H1 (cell line): ENCODE results near the gene ARL6IP6. TPM values are rescaled to one million over a fixed set of nuclear protein-coding genes. Genes with fewer than 3 reads are reported as not detected.

ENCODE experiments used
- CTCF ChIA-PET: fragments of 300-600 bp; sonication (Branson Sonifier 250); formaldehyde crosslinking; loops from one replicate; lab custom pipeline; 2021; ENCODE audit not compliant: partially characterized antibody; lab: Charles Lee
- POLR2A ChIA-PET: fragments of 300-600 bp; sonication (Branson Sonifier 250); formaldehyde crosslinking; loops from one replicate; lab custom pipeline; 2021; ENCODE audit warnings: inconsistent platforms; ENCODE audit not compliant: partially characterized antibody; lab: Charles Lee
- DNase-seq, 2 experiments: peaks; one replicate each; pipeline versions ENCODE4 v3.0.0 to v3.0.0-alpha.2; 2010 to 2022; ENCODE audit warnings: low spot score in 2 of 2, low read depth in 1 of 2, mixed read lengths in 1 of 2
- FAIRE-seq: peaks from 2 replicates; lab custom pipeline; 2011; peaks lifted over from hg19 to GRCh38; lab: Jason Lieb, UNC
- H2AFZ ChIP-seq: 2 replicates; pipeline ENCODE4 v1.8.1; 2012; ENCODE audit warnings: low read length, inconsistent platforms
- H2AK5ac ChIP-seq: 2 replicates; pipeline ENCODE4 v1.6.1; 2013; ENCODE audit warnings: low read depth, low read length
- H2BK120ac ChIP-seq: replicated peaks from 2 replicates; pipeline ENCODE3; 2013; ENCODE audit warnings: low read depth, low read length, inconsistent platforms
- H2BK12ac ChIP-seq: 2 replicates; pipeline ENCODE4 v1.6.1; 2013; ENCODE audit warnings: low read depth, low read length
- H2BK15ac ChIP-seq: 2 replicates; pipeline ENCODE4 v1.6.1; 2013; ENCODE audit warnings: low read length
- H2BK20ac ChIP-seq: 2 replicates; pipeline ENCODE4 v1.6.1; 2013; ENCODE audit warnings: low read length
- H2BK5ac ChIP-seq: 2 replicates; pipeline ENCODE4 v1.6.1; 2013; ENCODE audit warnings: low read depth, low read length
- H3K14ac ChIP-seq: 2 replicates; pipeline ENCODE4 v1.6.1; 2013; ENCODE audit warnings: inconsistent platforms; ENCODE audit not compliant: insufficient read length
- H3K18ac ChIP-seq: 2 replicates; pipeline ENCODE4 v1.6.1; 2013; ENCODE audit warnings: low read length; ENCODE audit errors: extremely low read depth
- H3K23ac ChIP-seq: 2 replicates; pipeline ENCODE4 v1.6.1; 2013; ENCODE audit warnings: inconsistent platforms; ENCODE audit not compliant: insufficient read length
- H3K23me2 ChIP-seq: 2 replicates; pipeline ENCODE4 v1.6.1; 2013; ENCODE audit warnings: low read depth, low read length
- H3K27ac ChIP-seq: 2 replicates; pipeline ENCODE4 v1.6.1; 2011; ENCODE audit warnings: low read depth, low read length, inconsistent platforms
- H3K27me3 ChIP-seq, 4 experiments: replicated peaks in 1 of 4; 1 replicate in 1 of 4; 2 replicates in 3 of 4; pipeline versions ENCODE4 v1.6.1 to v1.8.1; 2011 to 2013; ENCODE audit warnings: low read length in 3 of 4, mild to moderate bottlenecking in 3 of 4, inconsistent platforms in 2 of 4, mixed read lengths in 2 of 4, moderate library complexity in 1 of 4; ENCODE audit not compliant: control insufficient read depth in 3 of 4, insufficient read depth in 3 of 4; ENCODE audit errors: extremely low read depth in 1 of 4
- H3K36me3 ChIP-seq, 4 experiments: 2 replicates each; pipeline versions ENCODE4 v1.6.1 to v1.8.1; 2011 to 2013; ENCODE audit warnings: mild to moderate bottlenecking in 4 of 4, low read length in 3 of 4, moderate library complexity in 2 of 4, control low read depth in 1 of 4, inconsistent platforms in 1 of 4; ENCODE audit not compliant: insufficient read depth in 4 of 4, control insufficient read depth in 2 of 4
- H3K4ac ChIP-seq: replicated peaks from 2 replicates; pipeline ENCODE3; 2013; ENCODE audit warnings: low read length, low read depth, mixed read lengths, inconsistent platforms; ENCODE audit not compliant: insufficient read length
- H3K4me1 ChIP-seq, 4 experiments: replicated peaks in 1 of 4; 1 replicate in 1 of 4; 2 replicates in 3 of 4; pipeline versions ENCODE4 v1.6.1 to v1.8.1; 2011 to 2013; ENCODE audit warnings: low read length in 3 of 4, inconsistent platforms in 2 of 4, mixed read lengths in 1 of 4; ENCODE audit not compliant: insufficient read depth in 4 of 4, control insufficient read depth in 3 of 4
- H3K4me2 ChIP-seq, 2 experiments: 2 replicates each; pipeline versions ENCODE4 v1.6.1 to v1.8.1; 2011 to 2013; ENCODE audit warnings: low read depth in 2 of 2, low read length in 2 of 2, control low read depth in 1 of 2, inconsistent platforms in 1 of 2, mild to moderate bottlenecking in 1 of 2; ENCODE audit not compliant: insufficient read depth in 1 of 2
- H3K4me3 ChIP-seq, 4 experiments: fragments of 200-600, 300-600 bp in 1 of 4; sonication (generic), shearing (Covaris generic), sonication (Bioruptor Twin) in 1 of 4; 2 replicates each; pipeline versions ENCODE4 v1.5.1 to v1.8.1; 2011 to 2016; ENCODE audit warnings: low read length in 4 of 4, low read depth in 3 of 4, control low read depth in 2 of 4, inconsistent platforms in 2 of 4, mild to moderate bottlenecking in 2 of 4, mixed read lengths in 1 of 4, moderate library complexity in 1 of 4; ENCODE audit not compliant: insufficient read depth in 2 of 4; ENCODE audit errors: extremely low read depth in 1 of 4
- H3K56ac ChIP-seq: replicated peaks from 2 replicates; pipeline ENCODE3; 2013; ENCODE audit warnings: low read depth, mild to moderate bottlenecking, mixed read lengths, low read length, inconsistent platforms; ENCODE audit not compliant: insufficient read length
- H3K79me1 ChIP-seq: 2 replicates; pipeline ENCODE4 v1.6.1; 2013; ENCODE audit warnings: low read depth, low read length, control low read depth
- H3K79me2 ChIP-seq, 2 experiments: 2 replicates each; pipeline versions ENCODE4 v1.6.1 to v1.8.1; 2012 to 2013; ENCODE audit warnings: low read length in 2 of 2, mild to moderate bottlenecking in 2 of 2, inconsistent platforms in 1 of 2; ENCODE audit not compliant: insufficient read depth in 2 of 2, control insufficient read depth in 1 of 2
- H3K9ac ChIP-seq, 4 experiments: replicated peaks in 1 of 4; 1 replicate in 1 of 4; 2 replicates in 3 of 4; pipeline versions ENCODE4 v1.6.1 to v1.8.1; 2011 to 2013; ENCODE audit warnings: low read depth in 3 of 4, low read length in 3 of 4, control low read depth in 2 of 4, mild to moderate bottlenecking in 2 of 4, moderate library complexity in 2 of 4, inconsistent platforms in 1 of 4; ENCODE audit errors: extremely low read depth in 1 of 4
- H3K9me3 ChIP-seq, 2 experiments: 2 replicates each; pipeline versions ENCODE4 v1.6.1 to v1.8.1; 2012 to 2013; ENCODE audit warnings: mild to moderate bottlenecking in 2 of 2, moderate library complexity in 2 of 2, control low read depth in 1 of 2, inconsistent platforms in 1 of 2, low read depth in 1 of 2, low read length in 1 of 2, mixed read lengths in 1 of 2; ENCODE audit not compliant: insufficient read depth in 2 of 2
- H4K20me1 ChIP-seq, 2 experiments: replicated peaks in 1 of 2; 2 replicates each; pipeline versions ENCODE3 to v1.8.1; 2011 to 2013; ENCODE audit warnings: inconsistent platforms in 2 of 2, low read length in 2 of 2, mild to moderate bottlenecking in 1 of 2; ENCODE audit not compliant: insufficient read depth in 2 of 2, control insufficient read depth in 1 of 2
- H4K5ac ChIP-seq: 2 replicates; pipeline ENCODE4 v1.6.1; 2013; ENCODE audit warnings: low read length, low read depth, mixed read lengths, inconsistent platforms; ENCODE audit not compliant: insufficient read length
- H4K8ac ChIP-seq: 2 replicates; pipeline ENCODE4 v1.8.0; 2013; ENCODE audit warnings: mild to moderate bottlenecking, moderate library complexity, low read length, inconsistent platforms; ENCODE audit not compliant: insufficient read depth; ENCODE audit errors: extremely low read depth
- H4K91ac ChIP-seq: replicated peaks from 2 replicates; pipeline ENCODE3; 2013; ENCODE audit warnings: low read length, mixed read lengths, inconsistent platforms; ENCODE audit not compliant: insufficient read length
- RFX5 ChIP-seq: IDR thresholded peaks from 2 replicates; pipeline ENCODE4 v1.6.1; 2011; ENCODE audit warnings: low read depth, low read length, improper control_type of control experiment, borderline replicate concordance
- YY1 ChIP-seq: IDR thresholded peaks from 2 replicates; pipeline ENCODE4 v1.6.1; 2011; ENCODE audit warnings: low read depth, mild to moderate bottlenecking, low read length
- WGBS, 2 experiments: shearing (Covaris generic) in 1 of 2; methylation state at CpG; one replicate each; pipeline versions ENCODE4 v1.1.6 to v1.1.7; 2013 to 2015; ENCODE audit warnings: low lambda C conversion rate in 2 of 2, mixed read lengths in 2 of 2, inconsistent platforms in 1 of 2, low coverage in 1 of 2, missing lambda C conversion rate in 1 of 2; ENCODE audit not compliant: insufficient replicate concordance in 2 of 2, insufficient coverage in 1 of 2, insufficient read length in 1 of 2; ENCODE audit errors: extremely low coverage in 1 of 2, missing lambda C conversion rate in 1 of 2; 5-methylcytosine and 5-hydroxymethylcytosine counted together
- polyA plus RNA-seq, 7 experiments: library from polyadenylated mRNA; depleted of rRNA in 3 of 7; stranded (reverse) in 5 of 7; unstranded in 2 of 7; fragments of >200 nt in 5 of 7; fragments of 200-250 nt in 2 of 7; gene quantifications; 1 replicate in 5 of 7; 2 replicates in 1 of 7; 4 replicates in 1 of 7; pipeline versions ENCODE4 v1.2.1 to v1.2.3, GENCODE V29; 2011 to 2013; ENCODE audit warnings: missing spikeins in 2 of 7, mixed read lengths in 2 of 7
- total RNA-seq: library from RNA; stranded (reverse); fragmentation: NEBNext Ultra II Directional; extraction: Animal tissue kit (Norgen Biotek cat#: 25700); gene quantifications from 2 replicates; pipeline ENCODE4 v1.2.1, GENCODE V29; 2021

Gene ARL6IP6
- total and polyA plus RNA-seq, 2 of the 8 experiments (the other 6 are each of a cell fraction or from before 2014, with no cell fraction given) = 47.3 to 92.9 TPM

DNA sequence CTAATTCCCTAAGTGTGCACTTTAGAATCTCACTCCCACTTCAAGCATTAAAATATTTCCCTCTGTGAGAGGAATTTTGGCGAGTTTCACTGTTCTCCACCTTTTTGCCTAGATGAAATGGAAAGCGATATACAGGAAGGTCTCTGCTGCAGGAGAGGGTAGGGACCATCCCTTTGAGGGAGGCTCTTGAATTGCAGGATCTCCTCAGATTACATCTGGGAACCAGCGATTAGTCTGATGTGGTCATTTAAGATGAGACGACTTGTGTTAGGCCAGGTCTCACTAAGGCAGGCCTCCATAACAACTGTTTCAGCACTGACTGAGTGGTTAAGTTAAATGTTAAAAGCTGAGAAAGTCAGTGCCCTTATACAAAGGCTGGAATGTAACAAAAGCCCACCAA, 74.6 kb downstream of the ARL6IP6 start:
- H4K5ac ChIP-seq = no peak overlapping the region
- H2BK120ac ChIP-seq = no peak overlapping the region
- H3K18ac ChIP-seq = no peak overlapping the region
- H3K9ac ChIP-seq = no peak overlapping the region
- no peak overlapping the region for H4K91ac ChIP-seq
- CTCF ChIA-PET = no interaction called here
- H3K79me2 ChIP-seq = no peaks in the 10 kb centered on the region
- H3K56ac ChIP-seq = no peak overlapping the region
- no peak overlapping the region for H3K4me2 ChIP-seq
- no peaks in the 10 kb centered on the region for H3K79me1 ChIP-seq
- FAIRE-seq (no peak), DNase-seq (no peak)
- POLR2A ChIA-PET = no interaction called here
- H2BK20ac ChIP-seq = no peak overlapping the region
- no peak overlapping the region for H3K23ac ChIP-seq
- H4K8ac ChIP-seq = no peak overlapping the region
- WGBS, 2 experiments = 92% methylated on average over 4 of the region's 4 CpGs; no CpG with 5 or more reads in 1 of the 2 experiments
- H2BK5ac ChIP-seq = no peak overlapping the region
- H3K23me2 ChIP-seq = no peaks in the 10 kb centered on the region
- H4K20me1 ChIP-seq = no peaks in the 10 kb centered on the region
- no peak overlapping the region for H2BK12ac ChIP-seq
- no peak overlapping the region for H2BK15ac ChIP-seq
- H2AK5ac ChIP-seq = no peak overlapping the region
- peak overlapping the region; percentile 26; the same call in 1 of the 2 replicates for H2AFZ ChIP-seq
- H3K27ac ChIP-seq = no peak overlapping the region
- no peaks in the 10 kb centered on the region for H3K27me3 ChIP-seq
- H3K4ac ChIP-seq = no peak overlapping the region
- no peaks in the 10 kb centered on the region for H3K4me1 ChIP-seq
- no peaks in the 10 kb centered on the region for H3K36me3 ChIP-seq
- H3K9me3 ChIP-seq = no peaks in the 10 kb centered on the region
- H3K14ac ChIP-seq = no peak overlapping the region
- H3K4me3 ChIP-seq = no peak overlapping the region
- TF ChIP-seq RFX5 (no peak), YY1 (no peak)
